ENCODE results near the gene CYP27A1.

Gene CYP27A1

GRCh38 chr2:218832081-218832480 is 50.1 kb downstream of the CYP27A1 start:
- Histone ChIP-seq H3K23ac (ENCODE audit: low read length) (no peak overlapping the region), H3K18ac (ENCODE audit: low read length) (no peak overlapping the region), H3K36me3 (ENCODE audit: control insufficient read depth in 1 of 2, insufficient read depth in 2 of 2, low read length in 2 of 2) (no peaks in the 10 kb centered on the region), H3K9ac (ENCODE audit: low read length) (no peak overlapping the region), H3K79me2 (ENCODE audit: control insufficient read depth, insufficient read depth, low read length, poor library complexity) (no peaks in the 10 kb centered on the region), H3K79me1 (ENCODE audit: low read length) (no peaks in the 10 kb centered on the region), H4K91ac (ENCODE audit: low read depth, low read length) (no peak overlapping the region), H2BK5ac (ENCODE audit: low read depth, low read length, poor library complexity) (no peak overlapping the region), H3K4me2 (ENCODE audit: low read length) (no peak overlapping the region), H3K4ac (ENCODE audit: low read depth, low read length) (no peak overlapping the region), H3K27ac (ENCODE audit: low read depth, low read length) (no peak overlapping the region), H2AFZ (ENCODE audit: insufficient read depth, low read length, poor library complexity) (no peak overlapping the region), H3K14ac (ENCODE audit: low read length) (no peak overlapping the region), H3K9me3 (ENCODE audit: insufficient read depth, low read depth, low read length) (no peaks in the 10 kb centered on the region), H2AK5ac (ENCODE audit: low read length) (no peak overlapping the region), H3K4me1 (ENCODE audit: control insufficient read depth in 1 of 2, insufficient read depth in 2 of 2, low read length in 2 of 2) (no peaks in the 10 kb centered on the region), H3K27me3 (ENCODE audit: insufficient read depth, low read length) (no peaks in the 10 kb centered on the region), H2BK120ac (ENCODE audit: insufficient read depth, low read length, poor library complexity) (no peak overlapping the region), H2BK12ac (ENCODE audit: low read length) (no peak overlapping the region), H4K8ac (ENCODE audit: low read depth, low read length) (no peak overlapping the region), H3K4me3 (ENCODE audit: low read depth, low read length) (no peak overlapping the region), H4K12ac (ENCODE audit: low read depth, low read length) (no peak overlapping the region)
- no CpG with 5 or more reads among the region's 3 CpGs for WGBS (ENCODE audit: extremely low coverage, insufficient coverage, insufficient read length)
- no peak for DNase-seq

- Histone ChIP-seq H3K79me1 (ENCODE audit: low read length) (no peaks in the 10 kb centered on the region), H4K91ac (ENCODE audit: low read depth, low read length) (no peak overlapping the region), H3K27me3 (ENCODE audit: insufficient read depth, low read length) (no peaks in the 10 kb centered on the region), H3K9me3 (ENCODE audit: insufficient read depth, low read depth, low read length) (no peaks in the 10 kb centered on the region), H3K4me1 (ENCODE audit: control insufficient read depth in 1 of 2, insufficient read depth in 2 of 2, low read length in 2 of 2) (no peaks in the 10 kb centered on the region), H2AK5ac (ENCODE audit: low read length) (no peak overlapping the region), H3K23ac (ENCODE audit: low read length) (no peak overlapping the region), H2BK120ac (ENCODE audit: insufficient read depth, low read length, poor library complexity) (no peak overlapping the region), H3K4me2 (ENCODE audit: low read length) (no peak overlapping the region), H3K9ac (ENCODE audit: low read length) (no peak overlapping the region), H3K4ac (ENCODE audit: low read depth, low read length) (no peak overlapping the region), H2BK5ac (ENCODE audit: low read depth, low read length, poor library complexity) (no peak overlapping the region), H4K8ac (ENCODE audit: low read depth, low read length) (no peak overlapping the region), H3K4me3 (ENCODE audit: low read depth, low read length) (no peak overlapping the region), H3K79me2 (ENCODE audit: control insufficient read depth, insufficient read depth, low read length, poor library complexity) (no peaks in the 10 kb centered on the region), H4K12ac (ENCODE audit: low read depth, low read length) (no peak overlapping the region), H2BK12ac (ENCODE audit: low read length) (no peak overlapping the region), H3K27ac (ENCODE audit: low read depth, low read length) (no peak overlapping the region), H3K18ac (ENCODE audit: low read length) (no peak overlapping the region), H3K14ac (ENCODE audit: low read length) (no peak overlapping the region), H3K36me3 (ENCODE audit: control insufficient read depth in 1 of 2, insufficient read depth in 2 of 2, low read length in 2 of 2) (no peaks in the 10 kb centered on the region), H2AFZ (ENCODE audit: insufficient read depth, low read length, poor library complexity) (no peak overlapping the region)
- WGBS (ENCODE audit: extremely low coverage, insufficient coverage, insufficient read length): no CpG with 5 or more reads among the region's 3 CpGs
- DNase-seq: no peak
Measured at GRCh38 chr2:218832520-218832919, 50.6 kb downstream of the CYP27A1 start.

- H3K27ac ChIP-seq (ENCODE audit: low read depth, low read length): no peak overlapping the region
- no peak overlapping the region for H2AK5ac ChIP-seq (ENCODE audit: low read length)
- DNase-seq: no peak
- no peak overlapping the region for H4K8ac ChIP-seq (ENCODE audit: low read depth, low read length)
- no peaks in the 10 kb centered on the region for H3K9me3 ChIP-seq (ENCODE audit: insufficient read depth, low read depth, low read length)
- H2BK120ac ChIP-seq (ENCODE audit: insufficient read depth, low read length, poor library complexity): no peak overlapping the region
- H3K79me1 ChIP-seq (ENCODE audit: low read length): no peaks in the 10 kb centered on the region
- no peak overlapping the region for H3K4ac ChIP-seq (ENCODE audit: low read depth, low read length)
- H3K9ac ChIP-seq (ENCODE audit: low read length): no peak overlapping the region
- H2BK12ac ChIP-seq (ENCODE audit: low read length): no peak overlapping the region
- H3K27me3 ChIP-seq (ENCODE audit: insufficient read depth, low read length): no peaks in the 10 kb centered on the region
- H3K4me3 ChIP-seq (ENCODE audit: low read depth, low read length): no peak overlapping the region
- no peak overlapping the region for H3K14ac ChIP-seq (ENCODE audit: low read length)
- no peak overlapping the region for H4K91ac ChIP-seq (ENCODE audit: low read depth, low read length)
- H3K4me2 ChIP-seq (ENCODE audit: low read length): no peak overlapping the region
- no peak overlapping the region for H2AFZ ChIP-seq (ENCODE audit: insufficient read depth, low read length, poor library complexity)
- no peak overlapping the region for H4K12ac ChIP-seq (ENCODE audit: low read depth, low read length)
- no peak overlapping the region for H2BK5ac ChIP-seq (ENCODE audit: low read depth, low read length, poor library complexity)
- no CpG with 5 or more reads among the region's 4 CpGs for WGBS (ENCODE audit: extremely low coverage, insufficient coverage, insufficient read length)
- H3K79me2 ChIP-seq (ENCODE audit: control insufficient read depth, insufficient read depth, low read length, poor library complexity): no peaks in the 10 kb centered on the region
- no peak overlapping the region for H3K18ac ChIP-seq (ENCODE audit: low read length)
- H3K36me3 ChIP-seq (ENCODE audit: control insufficient read depth in 1 of 2, insufficient read depth in 2 of 2, low read length in 2 of 2): no peaks in the 10 kb centered on the region
- H3K4me1 ChIP-seq (ENCODE audit: control insufficient read depth in 1 of 2, insufficient read depth in 2 of 2, low read length in 2 of 2): no peaks in the 10 kb centered on the region
- no peak overlapping the region for H3K23ac ChIP-seq (ENCODE audit: low read length)
Measured at GRCh38 chr2:218833023-218833609, 51.2 kb downstream of the CYP27A1 start.

GRCh38 chr2:218834685-218835084 is 52.7 kb downstream of the CYP27A1 start:
- H3K9ac ChIP-seq (ENCODE audit: low read length): no peak overlapping the region
- no peak overlapping the region for H3K27ac ChIP-seq (ENCODE audit: low read depth, low read length)
- no peaks in the 10 kb centered on the region for H3K9me3 ChIP-seq (ENCODE audit: insufficient read depth, low read depth, low read length)
- H2AK5ac ChIP-seq (ENCODE audit: low read length): no peak overlapping the region
- H4K12ac ChIP-seq (ENCODE audit: low read depth, low read length): no peak overlapping the region
- WGBS (ENCODE audit: extremely low coverage, insufficient coverage, insufficient read length): no CpG with 5 or more reads among the region's 4 CpGs
- H3K18ac ChIP-seq (ENCODE audit: low read length): no peak overlapping the region
- no peaks in the 10 kb centered on the region for H3K36me3 ChIP-seq (ENCODE audit: control insufficient read depth in 1 of 2, insufficient read depth in 2 of 2, low read length in 2 of 2)
- no peak overlapping the region for H3K4me3 ChIP-seq (ENCODE audit: low read depth, low read length)
- H3K14ac ChIP-seq (ENCODE audit: low read length): no peak overlapping the region
- no peak overlapping the region for H3K4ac ChIP-seq (ENCODE audit: low read depth, low read length)
- H3K79me2 ChIP-seq (ENCODE audit: control insufficient read depth, insufficient read depth, low read length, poor library complexity): no peaks in the 10 kb centered on the region
- no peaks in the 10 kb centered on the region for H3K79me1 ChIP-seq (ENCODE audit: low read length)
- no peak overlapping the region for H4K8ac ChIP-seq (ENCODE audit: low read depth, low read length)
- no peak overlapping the region for H2BK12ac ChIP-seq (ENCODE audit: low read length)
- no peak for DNase-seq
- no peak overlapping the region for H2BK120ac ChIP-seq (ENCODE audit: insufficient read depth, low read length, poor library complexity)
- H3K23ac ChIP-seq (ENCODE audit: low read length): no peak overlapping the region
- no peaks in the 10 kb centered on the region for H3K4me1 ChIP-seq (ENCODE audit: control insufficient read depth in 1 of 2, insufficient read depth in 2 of 2, low read length in 2 of 2)
- no peak overlapping the region for H3K4me2 ChIP-seq (ENCODE audit: low read length)
- no peaks in the 10 kb centered on the region for H3K27me3 ChIP-seq (ENCODE audit: insufficient read depth, low read length)
- H4K91ac ChIP-seq (ENCODE audit: low read depth, low read length): no peak overlapping the region
- H2BK5ac ChIP-seq (ENCODE audit: low read depth, low read length, poor library complexity): no peak overlapping the region
- H2AFZ ChIP-seq (ENCODE audit: insufficient read depth, low read length, poor library complexity): no peak overlapping the region
